KMS-11 (cell line): ENCODE data around the gene SUSD6.
"Not testable (repeated sequence)": the region's sequence is repeated elsewhere in the genome, so short reads cannot be mapped to it uniquely, and the experiment has no call there.

Experiments
- H2AFZ ChIP-seq: fragments of 200-600 bp; sonication (generic); 2 replicates; pipeline ENCODE4 v1.6.1; 2016; ENCODE audit warnings: antibody characterized with exemption, mixed run types, low read depth
- H3K27ac ChIP-seq: fragments of 200-600 bp; sonication (generic); 2 replicates; pipeline ENCODE4 v1.6.1; 2016; ENCODE audit warnings: mild to moderate bottlenecking, mixed run types
- H3K27me3 ChIP-seq: fragments of 200-600 bp; sonication (generic); 2 replicates; pipeline ENCODE4 v1.6.1; 2017; ENCODE audit warnings: mild to moderate bottlenecking, low read depth, mixed run types, moderate library complexity; ENCODE audit not compliant: insufficient read depth
- H3K36me3 ChIP-seq: fragments of 200-600 bp; sonication (generic); 2 replicates; pipeline ENCODE4 v1.6.1; 2017; ENCODE audit warnings: mild to moderate bottlenecking, mixed run types; ENCODE audit not compliant: insufficient read depth
- H3K4me1 ChIP-seq: fragments of 200-600 bp; sonication (generic); 2 replicates; pipeline ENCODE4 v1.6.1; 2016; ENCODE audit warnings: mild to moderate bottlenecking, low read depth, mixed run types; ENCODE audit not compliant: poor library complexity, severe bottlenecking
- H3K4me2 ChIP-seq: fragments of 200-600 bp; sonication (generic); 2 replicates; pipeline ENCODE4 v1.7.0; 2016; ENCODE audit warnings: mild to moderate bottlenecking, mixed run types
- H3K4me3 ChIP-seq: fragments of 200-600 bp; sonication (generic); IDR thresholded peaks from 2 replicates; pipeline ENCODE4 v1.6.1; 2017; ENCODE audit warnings: low read depth, low read length, mixed read lengths; ENCODE audit not compliant: insufficient read depth
- H3K79me2 ChIP-seq: fragments of 200-600 bp; sonication (generic); 2 replicates; pipeline ENCODE4 v1.6.1; 2016; ENCODE audit warnings: low read depth, mixed run types; ENCODE audit not compliant: insufficient read depth
- H3K9ac ChIP-seq: fragments of 200-600 bp; sonication (generic); 2 replicates; pipeline ENCODE4 v1.6.1; 2016; ENCODE audit warnings: mild to moderate bottlenecking, mixed run types
- H4K20me1 ChIP-seq: fragments of 200-600 bp; sonication (generic); 2 replicates; pipeline ENCODE4 v1.6.1; 2016; ENCODE audit warnings: mild to moderate bottlenecking, mixed run types; ENCODE audit not compliant: insufficient read depth
- TF ChIP-seq, protein P1 (sequence below): fragments of 200-600 bp; sonication (generic); conservative IDR thresholded peaks from 2 replicates; pipeline ENCODE4 v1.6.1; 2017; ENCODE audit warnings: low read depth, mild to moderate bottlenecking, antibody characterized with exemption, low read length, moderate library complexity, mixed read lengths

The SUSD6 gene

DNA sequence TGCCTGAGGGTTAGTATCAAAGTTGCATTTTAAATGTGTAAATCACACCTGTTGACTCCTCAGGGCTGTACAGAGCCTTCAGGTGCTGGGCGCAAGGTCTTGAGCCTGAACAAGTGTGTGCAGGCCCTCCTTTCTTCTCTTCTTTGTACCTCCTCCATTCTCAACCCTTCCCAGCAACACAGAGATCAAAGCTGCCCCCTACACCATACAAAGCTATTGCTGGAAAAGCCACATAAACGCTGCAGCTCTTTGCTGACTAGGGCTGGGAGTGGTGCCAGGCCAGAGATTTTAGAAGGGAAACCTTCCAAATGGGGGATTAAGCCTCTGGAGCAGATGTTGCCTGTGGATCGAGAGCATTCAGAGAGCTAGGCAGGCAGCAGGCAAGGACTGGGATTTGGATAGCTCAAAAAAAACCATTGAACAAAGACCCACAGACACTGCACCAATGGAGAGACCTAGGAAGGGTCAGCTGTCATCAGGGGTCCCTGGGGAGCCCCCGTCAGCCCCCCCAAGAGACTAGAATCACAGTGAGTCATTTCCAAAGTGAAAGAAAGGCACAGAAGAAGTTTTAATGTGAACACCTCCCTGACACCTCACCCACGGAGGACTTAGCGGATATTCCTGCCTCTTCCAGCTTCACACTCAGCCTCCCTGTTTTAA lies 18.2 kb upstream of the SUSD6 start:
- Histone ChIP-seq H2AFZ (no peak overlapping the region), H4K20me1 (no peaks in the 10 kb centered on the region), H3K36me3 (no peaks in the 10 kb centered on the region), H3K79me2 (no peaks in the 10 kb centered on the region), H3K4me3 (no peak overlapping the region), H3K9ac (no peak overlapping the region), H3K27me3 (no peaks in the 10 kb centered on the region), H3K4me1 (no peaks in the 10 kb centered on the region), H3K27ac (no peak overlapping the region), H3K4me2 (no peak overlapping the region)
- TF ChIP-seq, protein P1, sequence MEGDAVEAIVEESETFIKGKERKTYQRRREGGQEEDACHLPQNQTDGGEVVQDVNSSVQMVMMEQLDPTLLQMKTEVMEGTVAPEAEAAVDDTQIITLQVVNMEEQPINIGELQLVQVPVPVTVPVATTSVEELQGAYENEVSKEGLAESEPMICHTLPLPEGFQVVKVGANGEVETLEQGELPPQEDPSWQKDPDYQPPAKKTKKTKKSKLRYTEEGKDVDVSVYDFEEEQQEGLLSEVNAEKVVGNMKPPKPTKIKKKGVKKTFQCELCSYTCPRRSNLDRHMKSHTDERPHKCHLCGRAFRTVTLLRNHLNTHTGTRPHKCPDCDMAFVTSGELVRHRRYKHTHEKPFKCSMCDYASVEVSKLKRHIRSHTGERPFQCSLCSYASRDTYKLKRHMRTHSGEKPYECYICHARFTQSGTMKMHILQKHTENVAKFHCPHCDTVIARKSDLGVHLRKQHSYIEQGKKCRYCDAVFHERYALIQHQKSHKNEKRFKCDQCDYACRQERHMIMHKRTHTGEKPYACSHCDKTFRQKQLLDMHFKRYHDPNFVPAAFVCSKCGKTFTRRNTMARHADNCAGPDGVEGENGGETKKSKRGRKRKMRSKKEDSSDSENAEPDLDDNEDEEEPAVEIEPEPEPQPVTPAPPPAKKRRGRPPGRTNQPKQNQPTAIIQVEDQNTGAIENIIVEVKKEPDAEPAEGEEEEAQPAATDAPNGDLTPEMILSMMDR = no peak

DNA sequence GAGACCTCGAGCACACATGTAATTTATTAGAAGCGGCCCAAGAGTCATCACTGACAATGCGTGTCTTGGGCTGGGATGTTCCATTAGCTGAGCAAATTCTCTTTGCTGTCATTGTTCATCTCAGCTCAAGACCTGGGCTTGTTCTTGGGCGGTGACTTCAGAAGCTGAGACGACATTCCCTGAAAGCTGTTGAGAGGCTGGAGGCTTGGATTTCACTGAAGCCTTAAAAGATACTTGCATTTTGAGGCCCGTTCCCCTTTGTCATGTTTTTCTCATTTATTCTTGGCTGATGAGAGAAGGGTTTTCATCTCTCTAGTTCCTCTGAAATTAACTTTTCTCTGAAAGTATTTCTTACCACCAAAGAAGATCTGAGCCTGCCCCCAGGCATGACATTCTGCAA lies 16.6 kb upstream of the SUSD6 start:
- no peaks in the 10 kb centered on the region for H3K4me1 ChIP-seq
- H3K27ac ChIP-seq = no peak overlapping the region
- no peaks in the 10 kb centered on the region for H3K27me3 ChIP-seq
- H3K4me3 ChIP-seq = no peak overlapping the region
- no peak overlapping the region for H3K4me2 ChIP-seq
- H3K36me3 ChIP-seq = no peaks in the 10 kb centered on the region
- H2AFZ ChIP-seq = no peak overlapping the region
- no peaks in the 10 kb centered on the region for H4K20me1 ChIP-seq
- H3K9ac ChIP-seq = no peak overlapping the region
- H3K79me2 ChIP-seq = no peaks in the 10 kb centered on the region
- TF ChIP-seq, protein P1 = no peak

DNA sequence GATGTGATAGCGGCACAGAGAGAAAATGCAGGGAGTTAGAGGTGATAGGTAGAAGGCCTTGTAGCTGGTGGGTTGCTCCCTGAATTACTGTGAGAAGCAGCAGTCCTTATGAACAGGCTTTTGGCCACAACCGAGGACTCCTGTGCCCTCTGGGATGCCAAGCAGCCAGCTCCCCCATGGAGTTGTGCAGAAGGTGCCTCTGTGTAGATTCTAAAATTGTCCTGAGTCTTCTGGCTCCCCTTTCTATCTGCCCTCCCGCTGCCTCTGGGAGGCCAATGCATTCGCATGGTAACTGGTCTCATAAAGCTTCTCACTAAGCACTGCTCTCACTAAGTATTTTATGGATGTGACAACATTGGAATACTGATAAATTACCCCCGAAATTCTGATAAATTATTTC lies 16.1 kb upstream of the SUSD6 start:
- Histone ChIP-seq H2AFZ (no peak overlapping the region), H3K36me3 (no peaks in the 10 kb centered on the region), H3K9ac (no peak overlapping the region), H4K20me1 (no peaks in the 10 kb centered on the region), H3K27ac (no peak overlapping the region), H3K79me2 (no peaks in the 10 kb centered on the region), H3K4me2 (no peak overlapping the region), H3K4me1 (no peaks in the 10 kb centered on the region), H3K4me3 (no peak overlapping the region), H3K27me3 (no peaks in the 10 kb centered on the region)
- TF ChIP-seq, protein P1 = no peak

DNA sequence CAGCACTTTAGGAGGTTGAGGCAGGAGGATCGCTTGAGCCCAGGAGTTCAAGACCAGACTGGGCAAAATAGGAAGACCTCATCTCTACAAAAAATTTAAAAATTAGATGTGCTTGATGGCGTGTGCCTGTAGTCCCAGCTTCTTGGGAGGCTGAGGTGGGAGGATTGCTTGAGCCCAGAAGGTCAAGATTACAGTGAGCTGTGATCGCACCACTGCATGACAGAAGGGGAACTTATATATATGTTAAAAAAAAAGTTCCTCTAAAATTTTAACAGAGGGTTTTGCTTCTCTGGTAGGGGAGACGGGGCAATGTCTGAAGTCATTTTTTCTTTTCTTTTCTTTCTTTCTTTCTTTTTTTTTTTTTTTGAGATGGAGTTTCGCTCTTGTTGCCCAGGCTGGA lies 12.0 kb upstream of the SUSD6 start:
- H3K36me3 ChIP-seq, H4K20me1 ChIP-seq, H2AFZ ChIP-seq, H3K9ac ChIP-seq, H3K79me2 ChIP-seq, H3K4me1 ChIP-seq, H3K4me2 ChIP-seq, H3K27ac ChIP-seq, H3K4me3 ChIP-seq, H3K27me3 ChIP-seq: not testable (repeated sequence)

DNA sequence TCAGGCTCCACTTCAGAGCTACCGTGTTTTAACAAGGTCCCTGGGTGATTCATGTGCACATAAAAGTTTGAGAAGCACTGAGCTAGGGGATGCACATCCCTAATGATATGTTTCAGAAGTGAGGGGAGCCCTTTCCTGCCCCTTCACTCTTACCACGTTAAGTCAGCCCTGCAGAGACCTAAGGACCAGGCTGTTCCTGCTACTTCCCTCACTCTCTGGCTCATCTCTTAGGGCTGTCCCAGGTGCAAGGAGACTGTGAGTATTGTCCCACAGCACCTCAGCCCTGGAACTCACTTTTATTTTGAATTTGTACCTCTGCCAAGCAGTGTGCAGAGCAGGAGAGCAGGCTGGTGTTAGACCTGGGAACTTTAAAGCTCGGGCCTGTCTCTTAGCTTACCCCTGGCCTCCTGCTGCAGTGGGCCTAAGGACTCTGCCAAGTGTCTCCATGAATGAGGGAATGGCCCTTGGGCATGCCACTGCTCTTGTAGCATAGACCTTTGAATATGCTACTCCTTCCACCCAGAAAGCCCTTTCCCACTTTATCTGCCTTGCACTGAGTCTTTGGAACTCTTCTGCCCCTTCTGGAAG lies 11.0 kb upstream of the SUSD6 start:
- Histone ChIP-seq H3K4me1 (no peaks in the 10 kb centered on the region), H3K4me3 (no peak overlapping the region), H3K4me2 (no peak overlapping the region), H4K20me1 (no peaks in the 10 kb centered on the region), H2AFZ (no peak overlapping the region), H3K27ac (no peak overlapping the region), H3K36me3 (no peaks in the 10 kb centered on the region), H3K9ac (no peak overlapping the region), H3K27me3 (no peaks in the 10 kb centered on the region), H3K79me2 (no peaks in the 10 kb centered on the region)
- TF ChIP-seq, protein P1 = no peak
